MM.1S (cell line): ENCODE measurements around the gene CAST.

ENCODE experiments used
- CTCF ChIP-seq: fragments of 300-600 bp; sonication (generic); IDR thresholded peaks from 2 replicates; pipeline ENCODE4 v1.5.1; 2016; ENCODE audit warnings: antibody characterized with exemption, low read length, mixed read lengths
- EZH2 ChIP-seq: fragments of 300-600 bp; sonication (generic); optimal IDR thresholded peaks from 2 replicates; pipeline ENCODE3; 2017; ENCODE audit warnings: low read depth, mild to moderate bottlenecking, antibody characterized with exemption, low read length, mixed read lengths

DNA sequence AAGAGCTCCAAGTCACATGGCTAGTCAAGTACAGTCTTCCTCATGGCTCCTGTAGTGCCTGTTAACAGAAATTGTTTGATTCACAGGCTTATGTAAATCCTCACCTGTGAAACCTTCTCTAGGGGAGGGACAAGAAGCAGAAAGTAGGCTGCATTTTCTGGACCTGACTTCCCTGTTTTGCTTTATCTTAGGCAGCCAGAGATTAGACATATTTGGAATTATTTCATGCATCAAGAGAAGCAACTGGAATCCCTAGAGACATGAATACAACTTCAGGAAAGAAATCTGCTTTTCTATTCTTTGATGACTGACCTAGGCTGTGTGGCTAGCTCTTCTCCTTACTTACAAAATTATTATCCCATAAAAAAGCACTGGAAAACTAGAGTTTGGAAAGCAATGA lies 52.3 kb downstream of the CAST start:
- TF ChIP-seq CTCF = no peak
- no peak for TF ChIP-seq EZH2
